CD14-positive monocyte (primary cell): ENCODE results near the gene USP9X. TPM values are rescaled to one million over a fixed set of nuclear protein-coding genes. Genes with fewer than 3 reads are reported as not detected.
"Not testable (repeated sequence)": the region's sequence is repeated elsewhere in the genome, so short reads cannot be mapped to it uniquely, and the experiment has no call there.

Source experiments
- DNase-seq, 3 donors: peaks; one replicate each; pipeline ENCODE4 v3.0.0-alpha.2; 2011 to 2022
- H2AFZ ChIP-seq: 2 replicates; pipeline ENCODE4 v1.6.0; 2012; ENCODE audit warnings: mild to moderate bottlenecking, low read depth, low read length, inconsistent platforms; ENCODE audit not compliant: insufficient read depth, poor library complexity, severe bottlenecking
- H3K27ac ChIP-seq, 2 donors: 1 replicate in 1 of 2; 2 replicates in 1 of 2; pipeline ENCODE4 v1.5.1; 2012 to 2013; ENCODE audit warnings: low read length in 2 of 2, control low read depth in 1 of 2, inconsistent platforms in 1 of 2, low read depth in 1 of 2, mild to moderate bottlenecking in 1 of 2
- H3K27me3 ChIP-seq, 2 donors: one replicate each; pipeline versions ENCODE4 v1.6.0 to v1.6.1; 2011 to 2013; ENCODE audit warnings: low read length in 2 of 2; ENCODE audit not compliant: control insufficient read depth in 2 of 2, insufficient read depth in 2 of 2
- H3K36me3 ChIP-seq, 2 donors: replicated peaks in 1 of 2; 1 replicate in 1 of 2; 2 replicates in 1 of 2; pipeline versions ENCODE4 v1.5.1 to v1.6.1; 2012 to 2013; ENCODE audit warnings: low read length in 2 of 2, control low read depth in 1 of 2, inconsistent platforms in 1 of 2, mild to moderate bottlenecking in 1 of 2; ENCODE audit not compliant: insufficient read depth in 2 of 2, control insufficient read depth in 1 of 2
- H3K4me1 ChIP-seq, 2 donors: 1 replicate in 1 of 2; 2 replicates in 1 of 2; pipeline versions ENCODE4 v1.5.1 to v1.6.1; 2012 to 2013; ENCODE audit warnings: low read length in 2 of 2, control low read depth in 1 of 2, inconsistent platforms in 1 of 2, mild to moderate bottlenecking in 1 of 2, moderate library complexity in 1 of 2; ENCODE audit not compliant: insufficient read depth in 2 of 2, control insufficient read depth in 1 of 2
- H3K4me2 ChIP-seq: replicated peaks from 2 replicates; pipeline ENCODE3; 2012; ENCODE audit warnings: low read length, moderate library complexity, mild to moderate bottlenecking; ENCODE audit not compliant: poor library complexity, severe bottlenecking; ENCODE audit errors: extremely low read depth
- H3K4me3 ChIP-seq, 3 experiments: fragments of 200-600 bp in 1 of 3; sonication (generic) in 1 of 3; replicated peaks in 1 of 3; 1 replicate in 2 of 3; 2 replicates in 1 of 3; pipeline ENCODE4 v1.5.1; 2011 to 2013; ENCODE audit warnings: low read length in 3 of 3, mild to moderate bottlenecking in 3 of 3, control low read depth in 2 of 3, low read depth in 2 of 3, inconsistent platforms in 1 of 3, moderate library complexity in 1 of 3
- H3K79me2 ChIP-seq: 2 replicates; pipeline ENCODE4 v1.6.0; 2012; ENCODE audit warnings: mild to moderate bottlenecking, control low read depth, inconsistent platforms, low read length, moderate library complexity; ENCODE audit not compliant: insufficient read depth
- H3K9ac ChIP-seq: 2 replicates; pipeline ENCODE4 v1.6.0; 2017; ENCODE audit warnings: low read length, mild to moderate bottlenecking; ENCODE audit not compliant: insufficient read depth, poor library complexity, severe bottlenecking
- H3K9me3 ChIP-seq, 2 donors: replicated peaks in 1 of 2; 1 replicate in 1 of 2; 2 replicates in 1 of 2; pipeline versions ENCODE4 v1.5.1 to v1.6.1; 2012 to 2013; ENCODE audit warnings: low read length in 2 of 2, control low read depth in 1 of 2; ENCODE audit not compliant: control insufficient read depth in 1 of 2, insufficient read depth in 1 of 2
- H4K20me1 ChIP-seq: 2 replicates; pipeline ENCODE4 v1.6.0; 2012; ENCODE audit warnings: mild to moderate bottlenecking, low read length, control low read depth, moderate library complexity; ENCODE audit not compliant: insufficient read depth
- H3K27ac Mint-ChIP-seq, 7 donors: one replicate each; pipeline ENCODE4 v1.8.0; 2020; ENCODE audit warnings: mild to moderate bottlenecking in 7 of 7, mixed read lengths in 7 of 7, moderate library complexity in 6 of 7, inconsistent platforms in 2 of 7
- H3K27me3 Mint-ChIP-seq, 3 donors: one replicate each; pipeline ENCODE4 v1.8.0; 2021 to 2022; ENCODE audit warnings: low read depth in 3 of 3, mild to moderate bottlenecking in 3 of 3, mixed read lengths in 3 of 3, moderate library complexity in 3 of 3, inconsistent platforms in 1 of 3
- H3K36me3 Mint-ChIP-seq, 2 donors: one replicate each; pipeline ENCODE4 v1.8.0; 2020; ENCODE audit warnings: mixed read lengths in 2 of 2, inconsistent platforms in 1 of 2, mild to moderate bottlenecking in 1 of 2
- H3K4me1 Mint-ChIP-seq: one replicate; pipeline ENCODE4 v1.8.0; 2020; ENCODE audit warnings: mild to moderate bottlenecking, mixed read lengths
- H3K4me3 Mint-ChIP-seq, 2 donors: one replicate each; pipeline ENCODE4 v1.8.0; 2020; ENCODE audit warnings: mild to moderate bottlenecking in 2 of 2, mixed read lengths in 2 of 2, moderate library complexity in 1 of 2
- H3K9me3 Mint-ChIP-seq, 7 donors: one replicate each; pipeline ENCODE4 v1.8.0; 2020 to 2022; ENCODE audit warnings: mixed read lengths in 7 of 7, mild to moderate bottlenecking in 6 of 7, moderate library complexity in 6 of 7, inconsistent platforms in 2 of 7
- CTCF ChIP-seq: fragments of 200-600 bp; IDR thresholded peaks from one replicate; pipeline ENCODE4 v1.8.0; 2022; ENCODE audit warnings: antibody characterized with exemption, mild to moderate bottlenecking
- WGBS: methylation state at CpG from one replicate; pipeline ENCODE4 v1.1.5; 2013; ENCODE audit warnings: missing lambda C conversion rate; ENCODE audit not compliant: insufficient coverage; 5-methylcytosine and 5-hydroxymethylcytosine counted together
- intact Hi-C, 2 donors: fragments of 100-400 bp; cut with micrococcal nuclease; formaldehyde crosslinking; loops; one replicate each; pipeline versions ENCODE4 v1.15.0 to v1.15.1; 2023
- polyA plus RNA-seq, 3 donors: library from polyadenylated mRNA; depleted of rRNA in 1 of 3; unstranded in 2 of 3; stranded (reverse) in 1 of 3; fragments of 300-500 nt in 2 of 3; fragments of >200 nt in 1 of 3; fragmentation: Illumina TruSeq in 2 of 3; gene quantifications; 1 replicate in 2 of 3; 2 replicates in 1 of 3; pipeline ENCODE4 v1.2.3, GENCODE V29; 2012 to 2021

Gene USP9X
- polyA plus RNA-seq, 3 donors: 8.3 to 16.1 (median 9.6) TPM

GRCh38 chrX:41110801-41111625, 25.8 kb downstream of the USP9X start:
- Histone ChIP-seq H3K4me3 (no peak overlapping the region), H3K9ac (no peak overlapping the region), H4K20me1 (peaks cover 96% of the 10 kb centered on the region), H3K9me3 (peaks cover 0 to 8% of the 10 kb centered on the region in 2 donors), H3K79me2 (peaks cover 96% of the 10 kb centered on the region), H3K27me3 (peaks cover 0 to 9% of the 10 kb centered on the region in 2 donors), H3K4me2 (no peak overlapping the region), H3K36me3 (no peaks in the 10 kb centered on the region), H3K4me1 (no peaks in the 10 kb centered on the region), H2AFZ (no peak overlapping the region), H3K27ac (no peak overlapping the region)
- H3K4me3 Mint-ChIP-seq: no peak overlapping the region
- H3K27me3 Mint-ChIP-seq: peaks cover 0 to 11% (median 0%) of the 10 kb centered on the region in 3 donors
- peak overlapping the region in 3 of 7 donors; percentile 6 to 63 (median 37) for H3K27ac Mint-ChIP-seq
- intact Hi-C loops: loop anchor here in 1 of 2 donors (10.0 kb wide), 1 partner anchor 236 kb away; no protein-coding TSS in a partner anchor
- no CpG with 5 or more reads among the region's 7 CpGs for WGBS
- peaks cover 0 to 5% of the 10 kb centered on the region in 2 donors for H3K36me3 Mint-ChIP-seq
- peaks cover 32% of the 10 kb centered on the region for H3K4me1 Mint-ChIP-seq
- DNase-seq: no peak
- peaks cover 0 to 10% (median 6%) of the 10 kb centered on the region in 7 donors for H3K9me3 Mint-ChIP-seq
- TF ChIP-seq CTCF: no peak

GRCh38 chrX:41115104-41115425, 29.8 kb downstream of the USP9X start:
- H3K4me1 ChIP-seq: not testable (repeated sequence)
- WGBS: no CpG with 5 or more reads among the region's 4 CpGs

More at GRCh38 chrX:41115104-41115425, 29.8 kb downstream of the USP9X start:
- not testable (repeated sequence) for H3K9me3 Mint-ChIP-seq, H3K27me3 ChIP-seq, H3K9me3 ChIP-seq, H3K4me2 ChIP-seq, H2AFZ ChIP-seq, H3K4me3 ChIP-seq, H3K4me3 Mint-ChIP-seq, H3K36me3 Mint-ChIP-seq, H3K9ac ChIP-seq, H3K27ac ChIP-seq, H3K36me3 ChIP-seq
- DNase-seq: peak; percentile 40 to 49 (median 41)
- intact Hi-C loops: loop anchor here in 1 of 2 donors (10.0 kb wide), 1 partner anchor 240 kb away; no protein-coding TSS in a partner anchor
- Histone ChIP-seq H4K20me1 (peaks cover 98% of the 10 kb centered on the region), H3K79me2 (peaks cover 96% of the 10 kb centered on the region)
- peaks cover 0 to 12% (median 0%) of the 10 kb centered on the region in 3 donors for H3K27me3 Mint-ChIP-seq
- peaks cover 30% of the 10 kb centered on the region for H3K4me1 Mint-ChIP-seq
- peak; percentile 69 for TF ChIP-seq CTCF
- peak overlapping the region in 1 of 7 donors; percentile 20 for H3K27ac Mint-ChIP-seq
